GM21526 (cell line): ENCODE results near the gene FANK1.
A peak's percentile ranks its signal among the peaks of the same experiment; 100 is the strongest.
"Not testable (repeated sequence)": the region's sequence is repeated elsewhere in the genome, so short reads cannot be mapped to it uniquely, and the experiment has no call there.

ENCODE experiments used
- ATAC-seq: cut with Tn5 transposase; IDR thresholded peaks from one replicate; pipeline ENCODE4 v1.9.1; 2021; ENCODE audit warnings: moderate library complexity; ENCODE audit not compliant: unreplicated experiment, low FRiP score

FANK1 gene

GRCh38 chr10:126016156-126016805 is 119.9 kb downstream of the FANK1 start:
- ATAC-seq = no peak

DNA sequence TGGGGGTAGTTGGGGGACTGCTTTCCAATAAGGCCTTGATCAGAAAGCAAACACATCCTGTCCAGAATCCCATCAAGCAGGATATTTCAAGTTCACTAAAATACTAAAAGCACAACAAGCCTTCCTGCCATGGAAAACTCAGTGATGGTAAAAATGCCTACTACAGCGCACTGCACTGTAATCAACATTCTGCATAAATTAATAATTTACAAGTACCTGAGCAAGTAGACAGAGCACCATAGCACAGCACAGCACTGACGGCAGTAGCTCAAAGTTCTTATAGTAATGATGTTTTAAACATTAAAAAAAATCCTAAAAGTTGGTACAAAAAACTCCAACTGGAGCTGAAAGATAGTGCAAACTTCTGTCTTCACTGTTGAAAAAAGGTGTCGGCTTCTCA is 120.5 kb downstream of the FANK1 start:
- ATAC-seq = no peak

- ATAC-seq = no peak
Observed at GRCh38 chr10:126017961-126018560, 121.7 kb downstream of the FANK1 start.

DNA sequence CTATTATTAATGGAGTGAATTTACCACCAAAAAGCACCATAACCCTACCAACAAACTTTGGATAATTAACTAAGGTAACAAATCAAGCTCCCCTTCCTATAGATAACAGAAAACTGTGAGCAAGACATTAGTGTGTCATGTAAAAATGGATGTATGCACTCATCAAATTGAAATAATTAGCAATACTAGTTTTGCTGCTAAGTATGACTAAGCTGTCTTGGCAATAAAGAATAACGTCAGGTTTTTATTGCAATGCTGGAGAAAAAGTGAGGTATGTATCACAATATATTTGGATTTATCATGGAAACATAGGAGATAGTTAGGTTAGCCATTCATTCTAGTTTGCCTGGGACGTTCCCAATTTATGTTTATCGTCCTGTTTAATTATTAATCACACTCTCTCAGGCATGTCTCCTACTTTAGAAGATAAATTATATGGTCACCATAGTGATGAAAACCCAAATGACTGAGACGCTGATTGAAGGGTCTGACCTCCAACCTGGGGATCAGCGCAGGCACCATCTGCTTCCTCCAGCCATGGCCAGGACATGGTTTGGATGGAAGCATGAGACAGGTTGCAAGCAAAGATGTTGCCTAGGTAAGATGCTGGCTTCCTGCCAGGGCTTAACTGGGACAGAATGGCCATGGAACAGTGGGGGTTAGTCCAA is 125.6 kb downstream of the FANK1 start:
- no peak for ATAC-seq

DNA sequence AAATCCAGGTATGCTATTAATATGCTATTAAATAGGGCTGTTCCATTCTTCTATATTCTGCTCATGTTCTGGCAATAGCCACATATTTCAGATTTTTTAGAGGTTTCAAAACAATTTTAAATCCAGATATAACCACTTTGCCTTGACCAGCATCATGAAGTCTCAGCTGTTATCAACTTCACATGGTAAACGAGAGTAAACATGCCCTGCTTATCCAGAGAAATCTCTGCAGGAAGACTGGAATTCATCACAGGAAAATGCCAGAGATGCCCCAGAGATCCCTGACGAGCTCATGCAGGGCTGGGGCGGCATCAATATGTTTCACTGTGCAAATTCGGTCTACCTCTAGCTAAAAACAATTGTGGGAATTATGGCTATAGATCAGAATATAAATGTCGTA is 126.5 kb downstream of the FANK1 start:
- ATAC-seq = no peak

DNA sequence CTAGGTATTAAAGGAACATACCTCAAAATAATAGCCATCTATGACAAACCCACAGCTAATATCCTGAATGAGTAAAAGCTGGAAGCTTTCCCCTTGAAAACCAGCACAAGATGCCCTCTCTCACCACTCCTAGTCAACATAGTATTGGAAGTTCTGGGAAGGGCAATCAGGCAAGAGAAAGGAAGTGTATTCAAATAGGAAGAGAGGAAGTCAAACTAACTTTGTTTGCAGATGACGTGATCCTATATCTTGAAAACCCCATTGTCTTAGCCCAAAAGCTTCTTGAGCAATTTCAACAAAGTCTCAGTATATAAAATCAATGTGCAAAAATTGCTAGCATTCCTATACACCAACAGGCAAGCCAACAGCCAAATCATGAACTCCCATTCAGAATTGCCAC is 131.3 kb downstream of the FANK1 start:
- ATAC-seq = no peak

GRCh38 chr10:126029999-126030398 is 133.6 kb downstream of the FANK1 start:
- ATAC-seq = no peak

DNA sequence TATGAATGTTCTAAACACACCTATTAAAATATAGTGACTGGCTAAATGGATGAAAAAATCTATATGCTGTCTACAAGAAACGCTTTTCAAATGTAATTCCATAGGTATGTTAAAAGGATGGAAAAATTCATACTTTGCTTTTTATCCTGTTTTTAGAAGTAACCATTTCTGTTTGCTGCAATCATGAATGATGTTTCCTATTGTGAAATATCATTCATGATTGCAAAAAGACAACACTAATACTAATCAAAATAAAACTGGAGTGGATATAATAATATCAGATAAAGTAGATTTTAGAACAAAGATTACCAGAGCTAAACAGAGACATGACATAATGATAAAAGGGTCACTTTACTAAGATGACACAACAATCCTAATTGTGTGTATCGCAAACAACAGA is 138.2 kb downstream of the FANK1 start:
- ATAC-seq = no peak

GRCh38 chr10:126036515-126036914 is 140.2 kb downstream of the FANK1 start:
- ATAC-seq = peak; percentile 50

- ATAC-seq = no peak
Observed at GRCh38 chr10:126037946-126038345, 141.6 kb downstream of the FANK1 start.

DNA sequence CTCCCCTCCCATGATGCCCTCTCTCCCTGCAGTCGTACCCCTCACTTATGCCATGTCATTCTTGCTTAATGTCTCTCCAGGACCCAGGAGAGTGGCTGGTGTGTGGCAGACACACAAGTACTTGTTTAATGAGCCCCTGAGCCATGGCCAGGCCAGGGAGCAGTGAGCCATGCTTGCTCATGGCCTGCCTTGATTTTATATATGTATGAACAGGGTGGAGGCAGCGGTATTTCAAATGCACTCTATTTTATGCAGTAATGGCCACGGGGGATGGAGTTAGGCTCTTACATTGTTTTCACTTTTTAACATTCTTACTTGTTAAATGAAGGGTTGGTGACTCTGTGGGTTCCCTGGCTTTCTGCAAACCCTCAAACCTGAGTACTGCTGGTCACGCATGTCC is 144.8 kb downstream of the FANK1 start:
- no peak for ATAC-seq

GRCh38 chr10:126041804-126042231 is 145.5 kb downstream of the FANK1 start:
- ATAC-seq = peak; percentile 99

GRCh38 chr10:126042354-126042753 is 146.0 kb downstream of the FANK1 start:
- no peak for ATAC-seq

DNA sequence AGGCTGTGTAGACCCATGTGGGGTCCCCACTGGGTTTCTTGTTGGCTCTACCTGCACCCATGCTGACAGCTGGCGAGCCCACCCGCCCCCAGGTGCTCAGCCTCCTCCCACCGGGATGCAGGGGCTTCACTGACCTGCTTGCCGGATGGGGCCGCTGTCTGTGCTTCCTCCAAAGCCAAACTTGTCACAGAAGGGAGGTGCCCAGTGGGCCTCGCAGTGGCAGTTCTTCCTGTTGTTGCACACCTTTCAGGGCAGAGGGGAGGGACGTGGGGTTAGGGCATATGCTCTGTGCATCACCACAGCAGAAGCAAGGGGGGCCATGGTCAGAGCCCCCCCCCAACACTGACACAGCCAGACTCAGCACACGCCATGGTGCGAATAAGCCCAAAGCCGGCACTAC is 146.5 kb downstream of the FANK1 start:
- ATAC-seq = no peak

DNA sequence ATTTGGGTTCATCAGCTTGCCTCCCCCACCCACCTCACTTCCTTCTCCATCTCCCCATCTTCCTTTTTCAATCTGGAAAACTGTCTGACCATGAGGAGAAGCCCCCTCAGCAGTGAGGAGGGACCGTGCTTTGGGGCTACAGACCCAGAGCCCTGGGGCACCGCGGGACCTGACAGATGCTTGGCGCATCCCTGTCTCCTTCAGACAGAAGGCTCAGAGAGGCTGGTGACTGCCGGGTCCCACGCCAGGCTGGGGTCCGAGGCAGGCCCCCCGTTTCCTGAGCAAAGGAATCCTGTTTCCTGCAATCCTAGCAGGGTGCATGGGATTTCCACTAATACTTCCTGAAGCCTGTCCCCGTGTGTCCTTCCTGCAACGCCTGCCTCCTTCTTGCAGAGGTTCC is 147.0 kb downstream of the FANK1 start:
- no peak for ATAC-seq

DNA sequence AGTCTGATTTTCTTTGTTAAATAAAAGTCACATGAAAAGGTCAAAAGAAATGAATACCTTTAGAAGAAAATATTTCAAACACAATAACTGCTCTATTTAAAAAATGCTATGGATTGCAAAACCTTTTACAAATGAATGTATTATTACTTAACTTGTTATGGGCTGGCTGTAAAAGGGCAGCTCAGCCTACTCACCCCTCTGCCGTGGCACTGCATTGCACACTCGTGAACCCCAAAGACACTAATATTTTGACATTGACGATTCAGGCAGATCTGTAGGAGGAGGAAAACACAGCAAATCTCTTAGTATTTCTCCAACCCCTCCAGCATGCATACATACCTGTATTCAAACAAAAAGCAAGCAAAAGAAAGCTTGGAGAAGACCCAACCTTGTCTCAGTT is 149.5 kb downstream of the FANK1 start:
- no peak for ATAC-seq

- no peak for ATAC-seq
Observed at GRCh38 chr10:126046831-126047230, 150.5 kb downstream of the FANK1 start.

GRCh38 chr10:126047749-126048148 is 151.4 kb downstream of the FANK1 start:
- not testable (repeated sequence) for ATAC-seq

DNA sequence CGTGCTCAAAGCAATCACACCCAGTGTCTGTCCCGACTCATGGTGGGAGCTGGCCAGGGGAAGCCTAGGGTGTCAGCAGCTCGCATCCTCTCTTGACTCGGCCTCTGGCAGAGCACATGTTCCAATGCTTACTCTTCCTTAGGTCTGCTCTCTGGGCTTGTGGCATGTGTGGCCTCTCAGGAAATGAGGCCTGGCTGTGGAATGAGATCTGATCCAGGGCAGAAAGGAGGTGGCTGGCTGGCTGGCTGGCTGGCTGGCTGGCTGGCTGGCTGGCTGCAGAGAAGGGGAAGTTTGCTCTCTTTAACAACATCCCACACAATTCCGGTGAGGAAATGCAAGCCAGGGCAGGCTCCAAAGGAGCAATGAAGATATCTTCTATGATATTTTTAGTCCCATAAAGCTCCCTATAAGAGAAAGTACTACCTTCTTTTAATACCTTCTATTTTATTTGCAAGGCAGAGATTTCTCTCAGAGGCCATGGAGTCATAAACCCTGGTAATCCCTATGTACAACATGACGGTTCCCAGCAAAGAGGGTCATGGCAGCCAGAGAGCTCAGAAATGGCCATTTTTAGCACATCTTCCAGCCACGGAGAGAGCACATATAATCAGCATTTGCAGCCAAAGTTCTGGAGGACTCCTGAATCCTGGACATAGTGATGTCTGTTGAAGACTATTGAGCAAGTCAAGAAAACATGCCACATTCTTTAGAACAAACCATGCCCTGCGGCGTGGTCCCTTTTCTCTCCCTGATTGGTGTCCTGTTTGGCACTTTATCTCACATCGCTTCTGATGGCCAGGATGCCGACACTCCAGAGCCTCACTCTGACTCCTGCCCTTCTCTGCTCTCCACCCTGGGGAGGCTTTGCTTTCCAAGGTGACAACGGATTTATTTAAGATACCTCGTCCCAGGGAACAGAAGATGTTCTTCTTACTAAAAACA is 153.7 kb downstream of the FANK1 start:
- ATAC-seq = no peak

- no peak for ATAC-seq
Observed at GRCh38 chr10:126052171-126052570, 155.8 kb downstream of the FANK1 start.

- ATAC-seq = no peak
Observed at GRCh38 chr10:126054191-126054590, 157.8 kb downstream of the FANK1 start.
